Cortex of kidney (tissue), 1 donor: ENCODE results near the gene AP1G2.

Experiments
- DNase-seq: peaks from one replicate; lab custom pipeline; 2025; lab: John Stamatoyannopoulos, UW

AP1G2 gene

GRCh38 chr14:23557521-23557920, 10.1 kb downstream of the AP1G2 start:
- DNase-seq = no peak

GRCh38 chr14:23556700-23557440, 10.7 kb downstream of the AP1G2 start:
- DNase-seq = no peak

GRCh38 chr14:23555882-23556699, 11.5 kb downstream of the AP1G2 start, which contains the start of gene THTPA:
THTPA (plus strand) TSS chr14:23556271; CDS start chr14:23556758, 487 bp downstream.
- no peak for DNase-seq

GRCh38 chr14:23555533-23555881, 12.1 kb downstream of the AP1G2 start:
- no peak for DNase-seq

GRCh38 chr14:23551266-23552028, 16.1 kb downstream of the AP1G2 start, which contains the start of gene ZFHX2:
ZFHX2 (minus strand) TSS chr14:23551765; CDS start chr14:23535325, 16,440 bp downstream.
- no peak for DNase-seq

GRCh38 chr14:23550812-23551265, 16.8 kb downstream of the AP1G2 start:
- DNase-seq = no peak

- DNase-seq = no peak
These were observed 17.3 kb downstream of the AP1G2 start for GRCh38 chr14:23550131-23550811.

GRCh38 chr14:23548351-23549318, 19.0 kb downstream of the AP1G2 start:
- DNase-seq = no peak

- no peak for DNase-seq
These were observed 19.7 kb downstream of the AP1G2 start for GRCh38 chr14:23547924-23548323.

GRCh38 chr14:23546450-23547035, 21.0 kb downstream of the AP1G2 start:
- no peak for DNase-seq

- DNase-seq = no peak
These were observed 21.7 kb downstream of the AP1G2 start for GRCh38 chr14:23545740-23546365.

- DNase-seq = no peak
These were observed 22.8 kb downstream of the AP1G2 start for GRCh38 chr14:23544511-23545447.

GRCh38 chr14:23543403-23543802, 24.2 kb downstream of the AP1G2 start:
- DNase-seq = no peak

- no peak for DNase-seq
These were observed 25.3 kb downstream of the AP1G2 start for GRCh38 chr14:23542261-23542660.

GRCh38 chr14:23540141-23540469, 27.5 kb downstream of the AP1G2 start:
- DNase-seq = no peak

GRCh38 chr14:23539248-23540140, 28.1 kb downstream of the AP1G2 start:
- no peak for DNase-seq

- no peak for DNase-seq
These were observed 28.8 kb downstream of the AP1G2 start for GRCh38 chr14:23538785-23539184.
